GM21576 (cell line): ENCODE data around the gene SGPL1.

Source experiments
- ATAC-seq: cut with Tn5 transposase; IDR thresholded peaks from one replicate; pipeline ENCODE4 v1.9.1; 2021; ENCODE audit warnings: mild to moderate bottlenecking, moderate library complexity; ENCODE audit not compliant: unreplicated experiment

SGPL1 gene

GRCh38 chr10:70903262-70903921 lies 87.6 kb downstream of the SGPL1 start:
- no peak for ATAC-seq

- ATAC-seq: no peak
These were observed 89.6 kb downstream of the SGPL1 start for GRCh38 chr10:70905071-70906021.

- ATAC-seq: no peak
These were observed 90.5 kb downstream of the SGPL1 start for GRCh38 chr10:70906031-70906783.

- ATAC-seq: no peak
These were observed 91.3 kb downstream of the SGPL1 start for GRCh38 chr10:70906953-70907636.

GRCh38 chr10:70907637-70908405 lies 92.1 kb downstream of the SGPL1 start:
- ATAC-seq: no peak

GRCh38 chr10:70908406-70909296 lies 92.9 kb downstream of the SGPL1 start:
- ATAC-seq: no peak

GRCh38 chr10:70909326-70909935 lies 93.7 kb downstream of the SGPL1 start:
- no peak for ATAC-seq

GRCh38 chr10:70910486-70911341 lies 95.0 kb downstream of the SGPL1 start:
- no peak for ATAC-seq

- ATAC-seq: no peak
These were observed 95.6 kb downstream of the SGPL1 start for GRCh38 chr10:70911386-70911785.

GRCh38 chr10:70912556-70912955 lies 96.8 kb downstream of the SGPL1 start:
- ATAC-seq: no peak

- no peak for ATAC-seq
These were observed 97.6 kb downstream of the SGPL1 start for GRCh38 chr10:70913191-70913892.

GRCh38 chr10:70913893-70914240 lies 98.1 kb downstream of the SGPL1 start:
- ATAC-seq: no peak

GRCh38 chr10:70914316-70914864 lies 98.6 kb downstream of the SGPL1 start:
- no peak for ATAC-seq

GRCh38 chr10:70915206-70915605 lies 99.5 kb downstream of the SGPL1 start:
- no peak for ATAC-seq

GRCh38 chr10:70915806-70916205 lies 100.1 kb downstream of the SGPL1 start:
- ATAC-seq: no peak

GRCh38 chr10:70916241-70916640 lies 100.5 kb downstream of the SGPL1 start:
- no peak for ATAC-seq

- ATAC-seq: no peak
These were observed 101.5 kb downstream of the SGPL1 start for GRCh38 chr10:70917226-70917625.
